ENCODE data around the gene SCNN1B. TPM values are rescaled to one million over a fixed set of nuclear protein-coding genes. Genes with fewer than 3 reads are reported as not detected.

SCNN1B gene
- total and polyA plus RNA-seq, 2 of the 13 experiments (the other 11 are each of a cell fraction or from before 2014, with no cell fraction given), result not detected

GRCh38 chr16:23316634-23317265 lies 14.6 kb downstream of the SCNN1B start (continued):
- peak; percentile 64; the same call in 1 of the 2 replicates for TF ChIP-seq SP1 (IDR thresholded peaks at IDR 0.05)
- no peak for TF ChIP-seq SP1 (CRISPR knock-in tag; IDR thresholded peaks at IDR 0.05)
- TF ChIP-seq MNT (IDR thresholded peaks at IDR 0.05), result peak; percentile 19; the same call in 1 of the 2 replicates
- TF ChIP-seq MIER3 (CRISPR knock-in tag; IDR thresholded peaks at IDR 0.05; ENCODE audit: borderline replicate concordance), result no peak
- TF ChIP-seq, protein P1, sequence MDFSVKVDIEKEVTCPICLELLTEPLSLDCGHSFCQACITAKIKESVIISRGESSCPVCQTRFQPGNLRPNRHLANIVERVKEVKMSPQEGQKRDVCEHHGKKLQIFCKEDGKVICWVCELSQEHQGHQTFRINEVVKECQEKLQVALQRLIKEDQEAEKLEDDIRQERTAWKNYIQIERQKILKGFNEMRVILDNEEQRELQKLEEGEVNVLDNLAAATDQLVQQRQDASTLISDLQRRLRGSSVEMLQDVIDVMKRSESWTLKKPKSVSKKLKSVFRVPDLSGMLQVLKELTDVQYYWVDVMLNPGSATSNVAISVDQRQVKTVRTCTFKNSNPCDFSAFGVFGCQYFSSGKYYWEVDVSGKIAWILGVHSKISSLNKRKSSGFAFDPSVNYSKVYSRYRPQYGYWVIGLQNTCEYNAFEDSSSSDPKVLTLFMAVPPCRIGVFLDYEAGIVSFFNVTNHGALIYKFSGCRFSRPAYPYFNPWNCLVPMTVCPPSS (IDR thresholded peaks at IDR 0.05), result peak; percentile 97
- peak; percentile 97 for TF ChIP-seq PHB2 (IDR thresholded peaks at IDR 0.05; ENCODE audit: partially characterized antibody)
- TF ChIP-seq FOXP1 (IDR thresholded peaks at IDR 0.05), result 0 out of 2 replicates have a peak, but pooled peaks have one; percentile 28
- TF ChIP-seq FOXP1 (CRISPR knock-in tag; IDR thresholded peaks at IDR 0.05), result no peak
- TF ChIP-seq NONO (IDR thresholded peaks at IDR 0.05), result peak; percentile 98
- no peak for TF ChIP-seq NONO (CRISPR knock-in tag; conservative IDR thresholded peaks at IDR 0.05)
- TF ChIP-seq ZNF17 (CRISPR knock-in tag; IDR thresholded peaks at IDR 0.05), result no peak
- peak; percentile 97 for TF ChIP-seq PLRG1 (conservative IDR thresholded peaks at IDR 0.05)
- 0 out of 2 replicates have a peak, but pooled peaks have one; percentile 47 for TF ChIP-seq ATM (IDR thresholded peaks at IDR 0.05; ENCODE audit: borderline replicate concordance)
- peak; percentile 95 for TF ChIP-seq ARNT (IDR thresholded peaks at IDR 0.05)
- TF ChIP-seq CREB1 (IDR thresholded peaks at IDR 0.05), result peak; percentile 90
- no peak for TF ChIP-seq CREB1 (CRISPR knock-in tag; IDR thresholded peaks at IDR 0.05)
- TF ChIP-seq NBN (conservative IDR thresholded peaks at IDR 0.05), result peak; percentile 94; the same call in 1 of the 2 replicates
- TF ChIP-seq NCOA5 (CRISPR knock-in tag; IDR thresholded peaks at IDR 0.05), result no peak
- no peak for TF ChIP-seq TIGD3 (CRISPR knock-in tag; IDR thresholded peaks at IDR 0.05; ENCODE audit: borderline replicate concordance)
- peak; percentile 70; the same call in 1 of the 2 replicates for TF ChIP-seq SOX6 (IDR thresholded peaks at IDR 0.05)
- TF ChIP-seq SOX6 (CRISPR knock-in tag; IDR thresholded peaks at IDR 0.05), result no peak
- peak; percentile 46; the same call in 1 of the 2 replicates for TF ChIP-seq FOXK2 (IDR thresholded peaks at IDR 0.05)
- TF ChIP-seq, protein P2, sequence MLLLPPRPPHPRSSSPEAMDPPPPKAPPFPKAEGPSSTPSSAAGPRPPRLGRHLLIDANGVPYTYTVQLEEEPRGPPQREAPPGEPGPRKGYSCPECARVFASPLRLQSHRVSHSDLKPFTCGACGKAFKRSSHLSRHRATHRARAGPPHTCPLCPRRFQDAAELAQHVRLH (CRISPR knock-in tag; IDR thresholded peaks at IDR 0.05; ENCODE audit: borderline replicate concordance, low read depth), result no peak
- no peak for TF ChIP-seq ZNF841 (CRISPR knock-in tag; IDR thresholded peaks at IDR 0.05; ENCODE audit: borderline replicate concordance)
- peak; percentile 73; the same call in 1 of the 2 replicates for TF ChIP-seq LCORL (IDR thresholded peaks at IDR 0.05)
- no peak for TF ChIP-seq LCORL (CRISPR knock-in tag; IDR thresholded peaks at IDR 0.05)
- TF ChIP-seq SPEN (CRISPR knock-in tag; IDR thresholded peaks at IDR 0.05; ENCODE audit: low read depth), result no peak

All from HepG2 (cell line).